B cell (primary cell): Measurements from ENCODE around the gene PPP1R12A.

ENCODE experiments used
- CTCF ChIP-seq: fragments of 200-600 bp; IDR thresholded peaks from one replicate; pipeline ENCODE4 v1.8.0; 2022; ENCODE audit warnings: antibody characterized with exemption, mild to moderate bottlenecking
- EZH2 ChIP-seq: IDR thresholded peaks from 2 replicates; pipeline ENCODE4 v1.6.1; 2012; ENCODE audit warnings: borderline replicate concordance, low read depth, mild to moderate bottlenecking, moderate library complexity, low read length; ENCODE audit not compliant: insufficient read depth, poor library complexity, severe bottlenecking

DNA sequence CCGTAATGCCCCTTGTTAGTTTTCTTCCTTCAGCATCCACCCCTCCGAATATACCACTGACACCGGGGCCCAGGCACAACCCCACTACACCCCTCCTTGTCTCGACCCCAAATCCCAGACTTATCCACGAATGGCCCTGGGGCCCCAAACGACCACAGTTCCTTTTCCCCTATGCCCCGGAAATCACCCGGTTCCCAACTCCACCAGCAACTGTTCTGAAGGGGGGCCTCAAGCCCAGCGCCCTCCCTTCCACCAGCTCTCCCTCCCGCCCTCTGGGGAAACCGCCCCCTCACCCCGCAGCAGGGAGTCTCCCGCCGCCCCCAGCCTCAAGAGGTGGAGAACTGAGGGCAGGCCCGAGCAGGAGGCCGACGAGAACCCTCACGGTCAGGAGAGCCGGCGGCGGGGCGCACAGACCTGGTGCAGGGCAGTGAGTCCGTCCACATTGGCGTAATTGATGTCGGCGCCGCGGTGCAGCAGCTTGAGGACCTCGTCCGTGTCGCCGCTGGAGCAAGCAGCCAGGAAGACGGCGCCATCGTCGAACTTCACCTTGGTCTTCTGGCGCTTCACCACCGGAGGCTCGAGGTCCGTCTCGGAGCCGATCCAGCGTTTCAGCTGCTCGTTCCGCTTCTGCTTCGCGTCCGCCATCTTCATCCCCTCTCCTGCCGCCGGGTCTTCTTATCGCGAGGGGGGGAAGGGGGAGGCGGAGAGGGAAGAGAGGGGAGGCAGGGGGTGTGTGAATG lies 446 bp downstream of the PPP1R12A start:
- TF ChIP-seq CTCF (no peak), EZH2 (no peak)
